Astrocyte (in vitro differentiated cells and primary cell): ENCODE results near the gene KDSR. TPM values are rescaled to one million over a fixed set of nuclear protein-coding genes. Genes with fewer than 3 reads are reported as not detected.

ENCODE experiments used
- DNase-seq: peaks from one replicate; pipeline ENCODE4 v3.0.0-alpha.2; 2010; ENCODE audit warnings: low read depth
- FAIRE-seq: peaks from 2 replicates; lab custom pipeline; 2011; peaks lifted over from hg19 to GRCh38; lab: Jason Lieb, UNC
- H2AFZ ChIP-seq: 2 replicates; pipeline ENCODE4 v1.6.0; 2012; ENCODE audit warnings: low read depth, low read length, inconsistent platforms
- H3K27ac ChIP-seq: 2 replicates; pipeline ENCODE4 v1.5.1; 2011; ENCODE audit warnings: low read depth, low read length, inconsistent platforms
- H3K27me3 ChIP-seq: 2 replicates; pipeline ENCODE4 v1.6.0; 2011; ENCODE audit warnings: low read length, inconsistent platforms; ENCODE audit not compliant: insufficient read depth
- H3K36me3 ChIP-seq: 2 replicates; pipeline ENCODE4 v1.5.1; 2011; ENCODE audit warnings: low read length, inconsistent platforms; ENCODE audit not compliant: insufficient read depth
- H3K4me1 ChIP-seq: 2 replicates; pipeline ENCODE4 v1.5.1; 2011; ENCODE audit warnings: low read length, inconsistent platforms; ENCODE audit not compliant: insufficient read depth
- H3K4me2 ChIP-seq: 2 replicates; pipeline ENCODE4 v1.6.0; 2012; ENCODE audit warnings: low read length, inconsistent platforms
- H3K4me3 ChIP-seq: 2 replicates; pipeline ENCODE4 v1.5.1; 2011; ENCODE audit warnings: low read depth, mild to moderate bottlenecking, low read length, inconsistent platforms; ENCODE audit not compliant: insufficient read depth
- H3K79me2 ChIP-seq: 2 replicates; pipeline ENCODE4 v1.6.0; 2012; ENCODE audit warnings: mild to moderate bottlenecking, low read length, inconsistent platforms; ENCODE audit not compliant: insufficient read depth
- H3K9ac ChIP-seq: 2 replicates; pipeline ENCODE4 v1.6.0; 2012; ENCODE audit warnings: mild to moderate bottlenecking, low read length, inconsistent platforms
- H3K9me3 ChIP-seq: 2 replicates; pipeline ENCODE4 v1.5.1; 2012; ENCODE audit warnings: low read depth, mild to moderate bottlenecking, low read length, inconsistent platforms; ENCODE audit not compliant: insufficient read depth
- H4K20me1 ChIP-seq: 2 replicates; pipeline ENCODE4 v1.6.0; 2012; ENCODE audit warnings: low read length, inconsistent platforms; ENCODE audit not compliant: insufficient read depth
- H3K27ac Mint-ChIP-seq: one replicate; pipeline ENCODE4 v1.8.0; 2021; ENCODE audit warnings: mild to moderate bottlenecking, mixed read lengths; ENCODE audit not compliant: unreplicated experiment
- H3K27me3 Mint-ChIP-seq: one replicate; pipeline ENCODE4 v1.8.0; 2021; ENCODE audit warnings: low read depth, mixed read lengths; ENCODE audit not compliant: unreplicated experiment
- H3K36me3 Mint-ChIP-seq: one replicate; pipeline ENCODE4 v1.8.0; 2021; ENCODE audit warnings: low read depth, mixed read lengths; ENCODE audit not compliant: unreplicated experiment
- H3K4me1 Mint-ChIP-seq: one replicate; pipeline ENCODE4 v1.8.0; 2021; ENCODE audit warnings: low read depth, mixed read lengths; ENCODE audit not compliant: unreplicated experiment
- H3K4me3 Mint-ChIP-seq: one replicate; pipeline ENCODE4 v1.8.0; 2021; ENCODE audit warnings: mild to moderate bottlenecking, moderate library complexity, mixed read lengths; ENCODE audit not compliant: unreplicated experiment
- H3K9me3 Mint-ChIP-seq: one replicate; pipeline ENCODE4 v1.8.0; 2021; ENCODE audit warnings: mild to moderate bottlenecking, mixed read lengths; ENCODE audit not compliant: unreplicated experiment
- CTCF ChIP-seq: IDR thresholded peaks from 2 replicates; pipeline ENCODE4 v1.5.1; 2011; ENCODE audit warnings: low read depth, mild to moderate bottlenecking, inconsistent platforms, low read length, moderate library complexity; ENCODE audit not compliant: insufficient read depth
- EZH2 ChIP-seq: IDR thresholded peaks from 2 replicates; pipeline ENCODE4 v1.6.1; 2012; ENCODE audit warnings: mild to moderate bottlenecking, low read length, inconsistent platforms; ENCODE audit not compliant: insufficient read depth
- total RNA-seq: library from RNA; stranded (reverse); gene quantifications from 2 replicates; pipeline ENCODE4 v1.2.1, GENCODE V29; 2021

Gene KDSR
- total RNA-seq, 1 donor from 2014 or later, result 43.7 TPM

GRCh38 chr18:63397349-63397748 lies 30.3 kb upstream of the KDSR start:
- Histone ChIP-seq H3K27ac (no peak overlapping the region), H3K9me3 (no peaks in the 10 kb centered on the region), H3K27me3 (no peaks in the 10 kb centered on the region), H3K79me2 (no peaks in the 10 kb centered on the region), H3K4me2 (no peak overlapping the region), H3K4me1 (no peaks in the 10 kb centered on the region), H4K20me1 (no peaks in the 10 kb centered on the region), H3K9ac (no peak overlapping the region), H3K36me3 (peaks cover 43% of the 10 kb centered on the region), H3K4me3 (no peak overlapping the region), H2AFZ (no peak overlapping the region)
- Mint-ChIP-seq H3K27ac (no peak overlapping the region), H3K4me1 (no peaks in the 10 kb centered on the region), H3K36me3 (peaks cover 8% of the 10 kb centered on the region), H3K4me3 (no peak overlapping the region), H3K27me3 (no peaks in the 10 kb centered on the region), H3K9me3 (no peaks in the 10 kb centered on the region)
- TF ChIP-seq EZH2, result no peak
- TF ChIP-seq CTCF, result no peak
- DNase-seq (no peak), FAIRE-seq (no peak)

- Histone ChIP-seq H2AFZ (no peak overlapping the region), H3K27ac (no peak overlapping the region), H3K9ac (no peak overlapping the region), H3K4me2 (no peak overlapping the region), H3K4me1 (no peaks in the 10 kb centered on the region), H4K20me1 (no peaks in the 10 kb centered on the region), H3K4me3 (no peak overlapping the region), H3K9me3 (no peaks in the 10 kb centered on the region), H3K36me3 (peaks cover 39% of the 10 kb centered on the region), H3K79me2 (no peaks in the 10 kb centered on the region), H3K27me3 (no peaks in the 10 kb centered on the region)
- H3K9me3 Mint-ChIP-seq, result no peaks in the 10 kb centered on the region
- no peak for TF ChIP-seq CTCF
- TF ChIP-seq EZH2, result no peak
- no peaks in the 10 kb centered on the region for H3K27me3 Mint-ChIP-seq
- no peaks in the 10 kb centered on the region for H3K4me1 Mint-ChIP-seq
- DNase-seq (no peak), FAIRE-seq (no peak)
- H3K27ac Mint-ChIP-seq, result peak overlapping the region; percentile 41
- peaks cover 7% of the 10 kb centered on the region for H3K36me3 Mint-ChIP-seq
- H3K4me3 Mint-ChIP-seq, result no peak overlapping the region
Measured at GRCh38 chr18:63395503-63395902, 28.5 kb upstream of the KDSR start.

GRCh38 chr18:63394954-63395353 lies 27.9 kb upstream of the KDSR start:
- H3K9me3 ChIP-seq, result no peaks in the 10 kb centered on the region
- no peak overlapping the region for H3K27ac ChIP-seq
- H3K4me3 ChIP-seq, result no peak overlapping the region
- H3K4me2 ChIP-seq, result no peak overlapping the region
- Mint-ChIP-seq H3K27me3 (no peaks in the 10 kb centered on the region), H3K27ac (no peak overlapping the region), H3K4me1 (no peaks in the 10 kb centered on the region), H3K4me3 (no peak overlapping the region), H3K9me3 (no peaks in the 10 kb centered on the region), H3K36me3 (peaks cover 5% of the 10 kb centered on the region)
- FAIRE-seq (no peak), DNase-seq (no peak)
- H3K9ac ChIP-seq, result no peak overlapping the region
- H3K79me2 ChIP-seq, result no peaks in the 10 kb centered on the region
- peaks cover 35% of the 10 kb centered on the region for H3K36me3 ChIP-seq
- no peaks in the 10 kb centered on the region for H3K4me1 ChIP-seq
- no peaks in the 10 kb centered on the region for H3K27me3 ChIP-seq
- no peaks in the 10 kb centered on the region for H4K20me1 ChIP-seq
- no peak overlapping the region for H2AFZ ChIP-seq
- no peak for TF ChIP-seq CTCF
- TF ChIP-seq EZH2, result no peak
